Measurements from ENCODE around the gene GP1BB. TPM values are rescaled to one million over a fixed set of nuclear protein-coding genes. Genes with fewer than 3 reads are reported as not detected.

Gene GP1BB
- polyA plus RNA-seq, 1 experiment = 0.20 TPM

- no peak overlapping the region for H3K4me3 ChIP-seq (ENCODE audit: low read depth, low read length)
- POLR2A ChIA-PET = no interaction called here
- peaks cover 12% of the 10 kb centered on the region for H3K27me3 ChIP-seq (ENCODE audit: control insufficient read depth, insufficient read depth, low read length)
- CTCF ChIA-PET = interaction anchor here (1.5 kb wide), 1 partner anchor 17 kb away, joined by 3 read pairs; no protein-coding TSS in a partner anchor
- no peak for TF ChIP-seq CTCF (IDR thresholded peaks at IDR 0.05; ENCODE audit: low read depth, low read length)
- no peaks in the 10 kb centered on the region; the same call in 1 of the 2 replicates for H3K9me3 ChIP-seq (ENCODE audit: control insufficient read depth, insufficient read depth, low read length)
- no peak overlapping the region for H3K27ac ChIP-seq (ENCODE audit: low read depth, low read length)
- DNase-seq (ENCODE audit: low read depth, low spot score) = no peak
These were observed 42.2 kb upstream of the GP1BB start for GRCh38 chr22:19680911-19681862.

- Histone ChIP-seq H3K27me3 (ENCODE audit: control insufficient read depth, insufficient read depth, low read length) (peaks cover 16% of the 10 kb centered on the region), H3K27ac (ENCODE audit: low read depth, low read length) (no peak overlapping the region), H3K9me3 (ENCODE audit: control insufficient read depth, insufficient read depth, low read length) (no peaks in the 10 kb centered on the region; the same call in 1 of the 2 replicates), H3K4me3 (ENCODE audit: low read depth, low read length) (no peak overlapping the region)
- CTCF ChIA-PET = no interaction called here
- DNase-seq (ENCODE audit: low read depth, low spot score) = no peak
- POLR2A ChIA-PET = no interaction called here
- TF ChIP-seq CTCF (IDR thresholded peaks at IDR 0.05; ENCODE audit: low read depth, low read length) = no peak
These were observed 41.5 kb upstream of the GP1BB start for GRCh38 chr22:19681863-19682245.

- peaks cover 25% of the 10 kb centered on the region for H3K27me3 ChIP-seq (ENCODE audit: control insufficient read depth, insufficient read depth, low read length)
- ChIA-PET POLR2A (no interaction called here), CTCF (no interaction called here)
- H3K9me3 ChIP-seq (ENCODE audit: control insufficient read depth, insufficient read depth, low read length) = no peaks in the 10 kb centered on the region; the same call in 1 of the 2 replicates
- no peak for TF ChIP-seq CTCF (IDR thresholded peaks at IDR 0.05; ENCODE audit: low read depth, low read length)
- H3K27ac ChIP-seq (ENCODE audit: low read depth, low read length) = no peak overlapping the region
- no peak for DNase-seq (ENCODE audit: low read depth, low spot score)
- H3K4me3 ChIP-seq (ENCODE audit: low read depth, low read length) = no peak overlapping the region
These were observed 36.4 kb upstream of the GP1BB start for GRCh38 chr22:19686946-19687345.

GRCh38 chr22:19687561-19688300 lies 35.6 kb upstream of the GP1BB start:
- DNase-seq (ENCODE audit: low read depth, low spot score) = no peak
- Histone ChIP-seq H3K4me3 (ENCODE audit: low read depth, low read length) (no peak overlapping the region), H3K27ac (ENCODE audit: low read depth, low read length) (no peak overlapping the region), H3K27me3 (ENCODE audit: control insufficient read depth, insufficient read depth, low read length) (peaks cover 25% of the 10 kb centered on the region), H3K9me3 (ENCODE audit: control insufficient read depth, insufficient read depth, low read length) (no peaks in the 10 kb centered on the region; the same call in 1 of the 2 replicates)
- POLR2A ChIA-PET = no interaction called here
- no peak for TF ChIP-seq CTCF (IDR thresholded peaks at IDR 0.05; ENCODE audit: low read depth, low read length)
- CTCF ChIA-PET = interaction anchor here (0.6 kb wide), 1 partner anchor 387 kb away, joined by 3 read pairs; no protein-coding TSS in a partner anchor
